IMR-90 (cell line): ENCODE results near the gene TSKU. TPM values are rescaled to one million over a fixed set of nuclear protein-coding genes. Genes with fewer than 3 reads are reported as not detected.

ENCODE experiments used
- ATAC-seq: fragments of 200-7000 bp; cut with Tn5 transposase; 2 replicates; pipeline ENCODE4 v1.9.1; 2020; ENCODE audit warnings: low read depth, mild to moderate bottlenecking, moderate library complexity
- BruUV-seq: library from RNA; stranded (reverse); fragments of 400-500 nt; replicated peaks from 2 replicates; lab custom pipeline; 2021; lab: Mats Ljungman, UMichigan
- CTCF ChIA-PET: fragments of 300-600 bp; formaldehyde crosslinking; extraction: SDS; loops from one replicate; lab custom pipeline; 2021; ENCODE audit warnings: antibody characterized with exemption; lab: Yijun Ruan, JAX
- POLR2A ChIA-PET: fragments of 300-600 bp; sonication (Branson Sonifier 250); formaldehyde crosslinking; loops from one replicate; lab custom pipeline; 2022; ENCODE audit warnings: antibody characterized with exemption; ENCODE audit not compliant: unreplicated experiment; lab: Charles Lee
- DNase-seq: peaks from one replicate; pipeline ENCODE4 v3.0.0; 2013
- H2AFZ ChIP-seq: replicated peaks from 2 replicates; pipeline ENCODE3; 2013; ENCODE audit warnings: low read length, mild to moderate bottlenecking; ENCODE audit not compliant: poor library complexity
- H2AK5ac ChIP-seq: 2 replicates; pipeline ENCODE4 v1.6.1; 2013; ENCODE audit warnings: low read depth, low read length, inconsistent platforms
- H2AK9ac ChIP-seq: replicated peaks from 2 replicates; pipeline ENCODE3; 2013; ENCODE audit warnings: mild to moderate bottlenecking, low read depth, low read length, moderate library complexity; ENCODE audit not compliant: poor library complexity
- H2BK120ac ChIP-seq: 2 replicates; pipeline ENCODE4 v1.6.1; 2013; ENCODE audit warnings: low read depth, low read length, inconsistent platforms
- H2BK15ac ChIP-seq: 3 replicates; pipeline ENCODE4 v1.6.1; 2013; ENCODE audit warnings: low read depth, low read length, inconsistent platforms
- H2BK20ac ChIP-seq: 2 replicates; pipeline ENCODE4 v1.6.1; 2013; ENCODE audit warnings: low read depth, mild to moderate bottlenecking, inconsistent platforms, low read length, moderate library complexity
- H2BK5ac ChIP-seq: 2 replicates; pipeline ENCODE4 v1.6.1; 2013; ENCODE audit warnings: mild to moderate bottlenecking, low read depth, low read length, inconsistent platforms; ENCODE audit not compliant: poor library complexity, severe bottlenecking
- H3K14ac ChIP-seq: replicated peaks from 2 replicates; pipeline ENCODE4 v1.6.1; 2013; ENCODE audit warnings: low read depth, low read length, inconsistent platforms
- H3K18ac ChIP-seq: 2 replicates; pipeline ENCODE4 v1.6.1; 2013; ENCODE audit warnings: low read depth, low read length, control low read depth
- H3K23ac ChIP-seq: 2 replicates; pipeline ENCODE4 v1.6.1; 2013; ENCODE audit warnings: low read depth, low read length, inconsistent platforms
- H3K27ac ChIP-seq: 2 replicates; pipeline ENCODE4 v1.5.1; 2013; ENCODE audit warnings: mild to moderate bottlenecking, control low read depth, low read length; ENCODE audit not compliant: insufficient read depth
- H3K27me3 ChIP-seq: 2 replicates; pipeline ENCODE4 v1.6.1; 2013; ENCODE audit warnings: low read length; ENCODE audit not compliant: control insufficient read depth, insufficient read depth
- H3K36me3 ChIP-seq: 2 replicates; pipeline ENCODE4 v1.6.1; 2013; ENCODE audit warnings: low read length, mixed read lengths; ENCODE audit not compliant: control insufficient read depth, insufficient read depth
- H3K4ac ChIP-seq: 2 replicates; pipeline ENCODE4 v1.6.1; 2013; ENCODE audit warnings: low read depth, low read length, inconsistent platforms
- H3K4me1 ChIP-seq: 2 replicates; pipeline ENCODE4 v1.6.1; 2013; ENCODE audit warnings: low read length, mixed read lengths; ENCODE audit not compliant: control insufficient read depth, insufficient read depth
- H3K4me2 ChIP-seq: 2 replicates; pipeline ENCODE4 v1.6.1; 2013; ENCODE audit warnings: low read depth, mild to moderate bottlenecking, control low read depth, low read length, moderate library complexity
- H3K4me3 ChIP-seq: 2 replicates; pipeline ENCODE4 v1.5.1; 2013; ENCODE audit warnings: low read depth, mild to moderate bottlenecking, control low read depth, low read length, moderate library complexity; ENCODE audit not compliant: insufficient read depth
- H3K56ac ChIP-seq: 2 replicates; pipeline ENCODE4 v1.6.1; 2013; ENCODE audit warnings: low read length, inconsistent platforms; ENCODE audit not compliant: insufficient read depth; ENCODE audit errors: extremely low read depth
- H3K79me1 ChIP-seq, 2 experiments: 2 replicates each; pipeline ENCODE4 v1.6.1; 2013; ENCODE audit warnings: low read length in 2 of 2, inconsistent platforms in 1 of 2, low read depth in 1 of 2
- H3K9ac ChIP-seq: 2 replicates; pipeline ENCODE4 v1.6.1; 2013; ENCODE audit warnings: low read depth, low read length, control low read depth
- H3K9me1 ChIP-seq: 2 replicates; pipeline ENCODE4 v1.6.1; 2013; ENCODE audit warnings: low read length, inconsistent platforms; ENCODE audit not compliant: insufficient read depth
- H3K9me3 ChIP-seq: 2 replicates; pipeline ENCODE4 v1.6.1; 2013; ENCODE audit warnings: low read length; ENCODE audit not compliant: control insufficient read depth, insufficient read depth
- H4K20me1 ChIP-seq: 2 replicates; pipeline ENCODE4 v1.6.1; 2013; ENCODE audit warnings: low read length, inconsistent platforms; ENCODE audit not compliant: insufficient read depth
- H4K5ac ChIP-seq: 2 replicates; pipeline ENCODE4 v1.6.1; 2013; ENCODE audit warnings: mild to moderate bottlenecking, low read depth, low read length, control low read depth
- H4K8ac ChIP-seq, 2 experiments: 2 replicates each; pipeline ENCODE4 v1.6.1; 2013; ENCODE audit warnings: low read depth in 2 of 2, low read length in 2 of 2, control low read depth in 1 of 2, inconsistent platforms in 1 of 2
- H4K91ac ChIP-seq: 2 replicates; pipeline ENCODE4 v1.6.1; 2013; ENCODE audit warnings: low read depth, low read length, inconsistent platforms; ENCODE audit not compliant: insufficient read depth
- FOS ChIP-seq: fragments of 150-350 bp; IDR thresholded peaks from 2 replicates; pipeline ENCODE4 v1.6.1; 2016; ENCODE audit warnings: low read depth, low read length
- MXI1 ChIP-seq: IDR thresholded peaks from 2 replicates; pipeline ENCODE4 v1.6.1; 2012; ENCODE audit warnings: low read depth, mild to moderate bottlenecking, low read length, moderate library complexity, borderline replicate concordance
- POLR2A ChIP-seq: IDR thresholded peaks from 2 replicates; pipeline ENCODE4 v1.6.1; 2012; ENCODE audit warnings: mild to moderate bottlenecking, low read depth, low read length
- RAD21 ChIP-seq: IDR thresholded peaks from 2 replicates; pipeline ENCODE4 v1.6.1; 2012; ENCODE audit warnings: low read length, improper control_type of control experiment
- RFX5 ChIP-seq: IDR thresholded peaks from 2 replicates; pipeline ENCODE4 v1.8.0; 2012; ENCODE audit warnings: low read depth, mild to moderate bottlenecking, low read length, moderate library complexity
- USF2 ChIP-seq: fragments of 150-350 bp; IDR thresholded peaks from 2 replicates; pipeline ENCODE4 v1.6.1; 2017; ENCODE audit warnings: mild to moderate bottlenecking, antibody characterized with exemption, low read length, low read depth
- dilution Hi-C: fragments of 300-500 bp; cut with HindIII; formaldehyde crosslinking; loops from one replicate; pipeline ENCODE4 v1.14.3; 2018; ENCODE audit warnings: low sequenced_read_pairs; ENCODE audit not compliant: unreplicated experiment
- in situ Hi-C: fragments of 300-500 bp; cut with MboI; formaldehyde crosslinking; loops from 3 replicates; pipeline ENCODE4 v1.14.3; 2019; ENCODE audit warnings: low sequenced_read_pairs, inconsistent platforms, mixed read lengths
- intact Hi-C: fragments of 100-400 bp; cut with micrococcal nuclease; formaldehyde crosslinking; loops from 2 replicates; pipeline ENCODE4 v1.10.0; 2022
- polyA plus RNA-seq, 3 experiments: library from polyadenylated mRNA; depleted of rRNA; stranded (reverse); fragments of >200 nt; gene quantifications; 2 replicates each; pipeline ENCODE4 v1.2.3, GENCODE V29; 2012; ENCODE audit warnings: low replicate concordance in 1 of 3
- total RNA-seq: library from RNA; depleted of rRNA; stranded (reverse); fragments of >200 nt; gene quantifications from 2 replicates; pipeline ENCODE4 v1.2.3, GENCODE V29; 2012

The TSKU gene
- total and polyA plus RNA-seq, 2 of the 4 experiments (the other 2 are of a cell fraction): 6.8 to 26.6 TPM

DNA sequence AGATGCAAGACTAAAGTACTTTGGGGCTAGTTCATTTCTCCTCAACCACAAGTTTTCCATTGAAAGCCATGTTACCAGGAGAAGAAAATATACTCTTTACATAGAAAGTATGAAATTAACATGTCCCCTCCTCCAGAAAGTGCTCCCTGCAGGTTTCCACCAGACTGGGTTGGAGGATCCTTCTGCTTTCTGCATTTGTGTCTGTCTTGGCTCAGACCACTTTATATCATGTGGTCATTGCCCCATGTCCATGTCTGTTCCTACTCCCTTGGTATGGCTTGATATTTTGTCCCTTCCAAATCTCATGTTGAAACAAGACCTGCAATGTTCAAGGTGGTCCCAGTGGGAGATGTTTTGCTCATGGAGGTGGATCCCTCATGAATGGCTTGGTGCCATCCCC is 49.2 kb downstream of the TSKU start:
- Histone ChIP-seq H2BK5ac (no peak overlapping the region), H3K4me2 (no peak overlapping the region), H2AFZ (no peak overlapping the region), H3K27ac (no peak overlapping the region), H4K5ac (no peak overlapping the region), H2BK120ac (no peak overlapping the region), H3K4me1 (peaks cover 5% of the 10 kb centered on the region; the same call in 1 of the 2 replicates), H3K9me1 (peaks cover 3% of the 10 kb centered on the region; the same call in 1 of the 2 replicates), H3K27me3 (peaks cover 46% of the 10 kb centered on the region), H3K4ac (no peak overlapping the region), H3K23ac (no peak overlapping the region), H3K14ac (no peak overlapping the region), H2AK5ac (no peak overlapping the region), H2AK9ac (no peak overlapping the region), H2BK20ac (no peak overlapping the region), H4K8ac (no peak overlapping the region), H2BK15ac (no peak overlapping the region), H3K18ac (no peak overlapping the region), H3K56ac (no peak overlapping the region), H3K9ac (no peak overlapping the region), H3K4me3 (no peak overlapping the region), H3K9me3 (no peaks in the 10 kb centered on the region; the same call in 1 of the 2 replicates), H4K20me1 (no peaks in the 10 kb centered on the region), H3K79me1 (no peaks in the 10 kb centered on the region), H3K36me3 (no peaks in the 10 kb centered on the region), H4K91ac (no peak overlapping the region)
- no peak for ATAC-seq
- ChIA-PET POLR2A (no interaction called here), CTCF (no interaction called here)
- in situ Hi-C loops (no loop called here), intact Hi-C loops (no loop called here), dilution Hi-C loops (no loop called here)
- TF ChIP-seq USF2 (no peak), MXI1 (no peak), POLR2A (no peak), FOS (no peak), RFX5 (no peak), RAD21 (no peak)
- DNase-seq: no peak
- BruUV-seq: no TSS peak
